Small intestine (tissue), 7 donors: ENCODE data around the gene CHST11. TPM values are rescaled to one million over a fixed set of nuclear protein-coding genes. Genes with fewer than 3 reads are reported as not detected.

ENCODE experiments used
- DNase-seq, 2 donors: peaks; one replicate each; pipeline versions ENCODE4 v3.0.0 to v3.0.0-alpha.2; 2013
- FAIRE-seq: peaks from 2 replicates; lab custom pipeline; 2012; peaks lifted over from hg19 to GRCh38; lab: Jason Lieb, UNC
- H3K27ac ChIP-seq, 3 donors: one replicate each; pipeline ENCODE4 v1.5.1; 2013; ENCODE audit warnings: low read length in 2 of 3, mild to moderate bottlenecking in 2 of 3, control low read depth in 1 of 3, inconsistent platforms in 1 of 3, low read depth in 1 of 3, moderate library complexity in 1 of 3
- H3K27me3 ChIP-seq, 3 donors: one replicate each; pipeline ENCODE4 v1.6.1; 2013; ENCODE audit warnings: low read length in 3 of 3, inconsistent platforms in 1 of 3; ENCODE audit not compliant: control insufficient read depth in 3 of 3, insufficient read depth in 3 of 3
- H3K36me3 ChIP-seq, 3 donors: one replicate each; pipeline ENCODE4 v1.6.1; 2013; ENCODE audit warnings: low read length in 3 of 3, inconsistent platforms in 1 of 3, low read depth in 1 of 3, mild to moderate bottlenecking in 1 of 3, moderate library complexity in 1 of 3; ENCODE audit not compliant: control insufficient read depth in 3 of 3, insufficient read depth in 2 of 3
- H3K4me1 ChIP-seq, 3 donors: one replicate each; pipeline ENCODE4 v1.6.1; 2013; ENCODE audit warnings: low read length in 2 of 3, inconsistent platforms in 1 of 3, low read depth in 1 of 3, mild to moderate bottlenecking in 1 of 3, moderate library complexity in 1 of 3; ENCODE audit not compliant: control insufficient read depth in 3 of 3, insufficient read depth in 2 of 3
- H3K4me3 ChIP-seq, 3 donors: one replicate each; pipeline ENCODE4 v1.5.1; 2013; ENCODE audit warnings: low read length in 3 of 3, control low read depth in 1 of 3, inconsistent platforms in 1 of 3, low read depth in 1 of 3, mild to moderate bottlenecking in 1 of 3, moderate library complexity in 1 of 3
- H3K9me3 ChIP-seq, 2 donors: one replicate each; pipeline ENCODE4 v1.6.1; 2013; ENCODE audit warnings: low read depth in 1 of 2, low read length in 1 of 2; ENCODE audit not compliant: control insufficient read depth in 2 of 2, insufficient read depth in 1 of 2
- WGBS, 3 donors: extraction: QIAGEN DNeasy Blood & Tissue Kit; methylation state at CpG; one replicate each; pipeline ENCODE4 v1.1.7; 2013; 5-methylcytosine and 5-hydroxymethylcytosine counted together
- polyA plus RNA-seq, 4 donors: library from polyadenylated mRNA; stranded (reverse) in 3 of 4; unstranded in 1 of 4; fragments of 200-250 nt in 3 of 4; fragments of 120-200 nt in 1 of 4; gene quantifications; one replicate each; pipeline versions ENCODE4 v1.2.1 to v1.2.3, GENCODE V29; 2013
- donor health status: healthy with polysubstance abuse.
- donor health status: control.
- donor health status: control.
- donor health status: Bipolar disorder and iron deficiency.
- donor health status: healthy.

Gene CHST11
- polyA plus RNA-seq, 4 donors, result 0.89 to 3.0 (median 2.0) TPM

GRCh38 chr12:104654665-104655609 lies 198.2 kb downstream of the CHST11 start:
- Histone ChIP-seq H3K27ac (no peak overlapping the region), H3K4me1 (no peaks in the 10 kb centered on the region), H3K36me3 (no peaks in the 10 kb centered on the region), H3K4me3 (no peak overlapping the region), H3K9me3 (no peaks in the 10 kb centered on the region), H3K27me3 (peaks cover 0 to 3% (median 0%) of the 10 kb centered on the region in 3 donors)
- WGBS, 3 donors, result 82 to 88% (median 85%) methylated on average over 16 of the region's 16 CpGs
- DNase-seq (no peak), FAIRE-seq (no peak)

GRCh38 chr12:104656383-104656782 lies 199.6 kb downstream of the CHST11 start:
- no peaks in the 10 kb centered on the region for H3K9me3 ChIP-seq
- DNase-seq (no peak), FAIRE-seq (no peak)
- H3K27me3 ChIP-seq, result peaks cover 0 to 3% (median 0%) of the 10 kb centered on the region in 3 donors
- H3K27ac ChIP-seq, result no peak overlapping the region
- no peak overlapping the region for H3K4me3 ChIP-seq
- no peaks in the 10 kb centered on the region for H3K4me1 ChIP-seq
- 85 to 87% (median 87%) methylated on average over 10 of the region's 10 CpGs for WGBS, 3 donors
- no peaks in the 10 kb centered on the region for H3K36me3 ChIP-seq

GRCh38 chr12:104656921-104657320 lies 200.2 kb downstream of the CHST11 start:
- no peak overlapping the region for H3K4me3 ChIP-seq
- H3K9me3 ChIP-seq, result no peaks in the 10 kb centered on the region
- FAIRE-seq (no peak), DNase-seq (no peak)
- H3K36me3 ChIP-seq, result no peaks in the 10 kb centered on the region
- 77 to 82% (median 78%) methylated on average over 5 of the region's 5 CpGs for WGBS, 3 donors
- H3K4me1 ChIP-seq, result no peaks in the 10 kb centered on the region
- H3K27me3 ChIP-seq, result peaks cover 0 to 3% (median 0%) of the 10 kb centered on the region in 3 donors
- H3K27ac ChIP-seq, result no peak overlapping the region

- no peak overlapping the region for H3K27ac ChIP-seq
- H3K27me3 ChIP-seq, result peaks cover 0 to 3% (median 0%) of the 10 kb centered on the region in 3 donors
- 85 to 87% (median 86%) methylated on average over 13 of the region's 13 CpGs for WGBS, 3 donors
- no peaks in the 10 kb centered on the region for H3K36me3 ChIP-seq
- no peak overlapping the region for H3K4me3 ChIP-seq
- H3K9me3 ChIP-seq, result no peaks in the 10 kb centered on the region
- no peaks in the 10 kb centered on the region for H3K4me1 ChIP-seq
- no peak for FAIRE-seq
- no peak for DNase-seq
Observed at GRCh38 chr12:104657726-104658484, 201.2 kb downstream of the CHST11 start.

GRCh38 chr12:104659058-104659457 lies 202.3 kb downstream of the CHST11 start:
- H3K9me3 ChIP-seq, result no peaks in the 10 kb centered on the region
- no peak overlapping the region for H3K4me3 ChIP-seq
- WGBS, 3 donors, result 91 to 96% (median 94%) methylated on average over 5 of the region's 5 CpGs
- no peaks in the 10 kb centered on the region for H3K4me1 ChIP-seq
- H3K27ac ChIP-seq, result no peak overlapping the region
- FAIRE-seq (no peak), DNase-seq (no peak)
- H3K27me3 ChIP-seq, result peaks cover 0 to 3% (median 0%) of the 10 kb centered on the region in 3 donors
- H3K36me3 ChIP-seq, result no peaks in the 10 kb centered on the region

GRCh38 chr12:104662203-104662602 lies 205.5 kb downstream of the CHST11 start:
- H3K36me3 ChIP-seq, result no peaks in the 10 kb centered on the region
- H3K9me3 ChIP-seq, result no peaks in the 10 kb centered on the region
- H3K4me1 ChIP-seq, result no peaks in the 10 kb centered on the region
- DNase-seq (no peak), FAIRE-seq (no peak)
- H3K4me3 ChIP-seq, result no peak overlapping the region
- 20 to 56% (median 28%) methylated on average over 6 of the region's 6 CpGs for WGBS, 3 donors
- no peak overlapping the region for H3K27ac ChIP-seq
- peaks cover 0 to 3% (median 0%) of the 10 kb centered on the region in 3 donors for H3K27me3 ChIP-seq

GRCh38 chr12:104662908-104663307 lies 206.2 kb downstream of the CHST11 start:
- Histone ChIP-seq H3K9me3 (no peaks in the 10 kb centered on the region), H3K4me1 (no peaks in the 10 kb centered on the region), H3K4me3 (no peak overlapping the region), H3K36me3 (no peaks in the 10 kb centered on the region), H3K27me3 (peaks cover 0 to 3% (median 0%) of the 10 kb centered on the region in 3 donors), H3K27ac (no peak overlapping the region)
- no peak for FAIRE-seq
- no peak for DNase-seq
- 70 to 85% (median 78%) methylated on average over 9 of the region's 9 CpGs for WGBS, 3 donors

- H3K36me3 ChIP-seq, result no peaks in the 10 kb centered on the region
- no peak overlapping the region for H3K4me3 ChIP-seq
- no peak for DNase-seq
- no peak for FAIRE-seq
- H3K27ac ChIP-seq, result no peak overlapping the region
- WGBS, 3 donors, result 56 to 75% (median 75%) methylated on average over 3 of the region's 3 CpGs
- H3K27me3 ChIP-seq, result peaks cover 0 to 4% (median 0%) of the 10 kb centered on the region in 3 donors
- peaks cover 0 to 8% (median 2%) of the 10 kb centered on the region in 3 donors for H3K4me1 ChIP-seq
- no peaks in the 10 kb centered on the region for H3K9me3 ChIP-seq
Observed at GRCh38 chr12:104664351-104664750, 207.6 kb downstream of the CHST11 start.
